HepG2 (cell line): Measurements from ENCODE around the gene DDX20. TPM values are rescaled to one million over a fixed set of nuclear protein-coding genes. Genes with fewer than 3 reads are reported as not detected.

Experiments used
- ARID2 ChIP-seq: sonication (generic); formaldehyde crosslinking; IDR thresholded peaks from 2 replicates; pipeline ENCODE4 v1.8.1; 2022; ENCODE audit warnings: mild to moderate bottlenecking, missing genetic modification reagents, borderline replicate concordance
- BRCA1 ChIP-seq: sonication (generic); formaldehyde crosslinking; IDR thresholded peaks from 2 replicates; pipeline ENCODE4 v1.4.0; 2020; ENCODE audit warnings: missing genetic modification reagents
- EED ChIP-seq: sonication (generic); formaldehyde crosslinking; IDR thresholded peaks from 2 replicates; pipeline ENCODE4 v1.5.0; 2020; ENCODE audit warnings: mild to moderate bottlenecking, missing genetic modification reagents
- ERF ChIP-seq: IDR thresholded peaks from 2 replicates; pipeline ENCODE4 v1.6.1; 2018; ENCODE audit warnings: missing biosample characterization, missing genetic modification reagents
- GPBP1L1 ChIP-seq: sonication (generic); formaldehyde crosslinking; IDR thresholded peaks from 2 replicates; pipeline ENCODE4 v1.5.0; 2020; ENCODE audit warnings: mild to moderate bottlenecking, missing genetic modification reagents
- HMGXB4 ChIP-seq, 2 experiments: sonication (generic) in 1 of 2; formaldehyde crosslinking in 1 of 2; IDR thresholded peaks; 2 replicates each; pipeline versions ENCODE4 v1.4.0 to v1.6.1; 2018 to 2020; ENCODE audit warnings: missing genetic modification reagents in 2 of 2, borderline replicate concordance in 1 of 2, low read depth in 1 of 2, mild to moderate bottlenecking in 1 of 2, missing biosample characterization in 1 of 2
- HNRNPK ChIP-seq: fragments of 200-400 bp; formaldehyde crosslinking; IDR thresholded peaks from 2 replicates; pipeline ENCODE4 v1.6.1; 2018; ENCODE audit warnings: low read length, low read depth, moderate library complexity, mild to moderate bottlenecking; ENCODE audit not compliant: poor library complexity, severe bottlenecking
- KAT7 ChIP-seq: IDR thresholded peaks from 2 replicates; pipeline ENCODE4 v1.6.1; 2018; ENCODE audit warnings: borderline replicate concordance, missing compliant biosample characterization
- MIER2 ChIP-seq: IDR thresholded peaks from 2 replicates; pipeline ENCODE4 v1.6.1; 2016; ENCODE audit warnings: missing biosample characterization, missing genetic modification reagents
- PCBP2 ChIP-seq: fragments of 200-400 bp; formaldehyde crosslinking; optimal IDR thresholded peaks from 2 replicates; pipeline ENCODE3; 2018; ENCODE audit warnings: low read length, low read depth; ENCODE audit not compliant: poor library complexity, severe bottlenecking
- RELA ChIP-seq: sonication (generic); formaldehyde crosslinking; IDR thresholded peaks from 2 replicates; pipeline ENCODE4 v1.4.0; 2020; ENCODE audit warnings: missing genetic modification reagents
- SAP130 ChIP-seq: IDR thresholded peaks from 2 replicates; pipeline ENCODE4 v1.6.1; 2016; ENCODE audit warnings: low read depth
- SP1 ChIP-seq, 2 experiments: fragments of 450-650 bp in 1 of 2; sonication (generic) in 1 of 2; formaldehyde crosslinking in 1 of 2; IDR thresholded peaks; 2 replicates each; pipeline versions ENCODE4 v1.4.0 to v1.6.1; 2016 to 2020; ENCODE audit warnings: missing genetic modification reagents in 1 of 2
- TFAP4 ChIP-seq: sonication (generic); IDR thresholded peaks from 2 replicates; pipeline ENCODE4 v1.6.1; 2016; ENCODE audit warnings: low read depth, borderline replicate concordance
- ZNF225 ChIP-seq: sonication (generic); formaldehyde crosslinking; IDR thresholded peaks from 2 replicates; pipeline ENCODE4 v1.4.0; 2020; ENCODE audit warnings: mild to moderate bottlenecking, missing genetic modification reagents
- ZNF605 ChIP-seq: sonication (generic); formaldehyde crosslinking; IDR thresholded peaks from 2 replicates; pipeline ENCODE4 v1.8.0; 2022; ENCODE audit warnings: mild to moderate bottlenecking, missing genetic modification reagents
- ZNF746 ChIP-seq: sonication (generic); formaldehyde crosslinking; IDR thresholded peaks from 2 replicates; pipeline ENCODE4 v1.8.0; 2022; ENCODE audit warnings: mild to moderate bottlenecking, missing genetic modification reagents
- ZNF768 ChIP-seq: sonication (generic); formaldehyde crosslinking; IDR thresholded peaks from 2 replicates; pipeline ENCODE4 v1.4.0; 2020; ENCODE audit warnings: missing genetic modification reagents
- ZUFSP ChIP-seq: sonication (generic); formaldehyde crosslinking; IDR thresholded peaks from 2 replicates; pipeline ENCODE4 v1.9.0; 2021; ENCODE audit warnings: missing genetic modification reagents, mild to moderate bottlenecking, borderline replicate concordance
- polyA plus RNA-seq, 8 experiments: library from polyadenylated mRNA; depleted of rRNA in 3 of 8; stranded (reverse) in 7 of 8; unstranded in 1 of 8; fragments of >200 nt; fragmentation: Illumina TruSeq in 4 of 8; extraction: Trizol in 4 of 8; gene quantifications; 2 replicates each; pipeline versions ENCODE4 v1.2.1 to v1.2.3, GENCODE V29; 2011 to 2016; ENCODE audit warnings: low read depth in 4 of 8, missing spikeins in 1 of 8, mixed read lengths in 1 of 8; ENCODE audit not compliant: insufficient read depth in 1 of 8
- total RNA-seq, 5 experiments: library from RNA; depleted of rRNA; stranded (reverse); fragments of >200 nt; fragmentation: Illumina TruSeq; extraction: Trizol; gene quantifications; 2 replicates each; pipeline ENCODE4 v1.2.3, GENCODE V29; 2016; ENCODE audit warnings: low read depth in 1 of 5

DDX20 gene
- total and polyA plus RNA-seq, 2 of the 13 experiments (the other 11 are each of a cell fraction or from before 2014, with no cell fraction given), result 4.0 to 14.3 TPM

- TF ChIP-seq HMGXB4 (CRISPR knock-in tag; IDR thresholded peaks at IDR 0.05; ENCODE audit: borderline replicate concordance in 1 of 2, low read depth in 1 of 2) (0 out of 4 replicates have a peak, but pooled peaks of 1 of the 2 experiments have one; percentile 26), PCBP2 (no peak), ERF (CRISPR knock-in tag) (0 out of 2 replicates have a peak, but pooled peaks have one; percentile 14), KAT7 (peak; percentile 51; the same call in 1 of the 2 replicates), MIER2 (CRISPR knock-in tag) (no peak), ARID2 (0 out of 2 replicates have a peak, but pooled peaks have one; percentile 63), ZUFSP (CRISPR knock-in tag) (no peak), ZNF768 (CRISPR knock-in tag) (0 out of 2 replicates have a peak, but pooled peaks have one; percentile 54), RELA (CRISPR knock-in tag) (no peak), SAP130 (CRISPR knock-in tag) (peak; percentile 53), GPBP1L1 (CRISPR knock-in tag) (no peak), EED (CRISPR knock-in tag) (no peak), ZNF605 (CRISPR knock-in tag) (no peak), ZNF225 (CRISPR knock-in tag) (0 out of 2 replicates have a peak, but pooled peaks have one; percentile 33), BRCA1 (CRISPR knock-in tag) (no peak), ZNF746 (CRISPR knock-in tag) (0 out of 2 replicates have a peak, but pooled peaks have one; percentile 53), HNRNPK (peak; percentile 60), TFAP4 (peak; percentile 74; the same call in 1 of the 2 replicates), SP1 (IDR thresholded peaks at IDR 0.05) (no peak), SP1 (CRISPR knock-in tag; IDR thresholded peaks at IDR 0.05) (no peak)
Measured at GRCh38 chr1:111738436-111739193, 17.1 kb upstream of the DDX20 start (continued).
